ENCODE data around the gene ASB18. TPM values are rescaled to one million over a fixed set of nuclear protein-coding genes. Genes with fewer than 3 reads are reported as not detected.

The ASB18 gene
- total RNA-seq, 1 experiment from 2014 or later = not detected

GRCh38 chr2:236309669-236310029, 45.4 kb upstream of the ASB18 start:
- H3K4me3 Mint-ChIP-seq = no peak overlapping the region
- no peaks in the 10 kb centered on the region for H3K27me3 Mint-ChIP-seq (ENCODE audit: low read depth)
- H3K27ac Mint-ChIP-seq = no peak overlapping the region
- ChIA-PET CTCF (interaction anchor here (0.6 to 1.4 kb wide), 17 partner anchors 8 to 776 kb away, joined by 3 to 10 read pairs (median 4); partner anchors contain the start of genes ACKR3 and COPS8), POLR2A (no interaction called here)
- ATAC-seq = peak; percentile 86
- TF ChIP-seq, protein P1, sequence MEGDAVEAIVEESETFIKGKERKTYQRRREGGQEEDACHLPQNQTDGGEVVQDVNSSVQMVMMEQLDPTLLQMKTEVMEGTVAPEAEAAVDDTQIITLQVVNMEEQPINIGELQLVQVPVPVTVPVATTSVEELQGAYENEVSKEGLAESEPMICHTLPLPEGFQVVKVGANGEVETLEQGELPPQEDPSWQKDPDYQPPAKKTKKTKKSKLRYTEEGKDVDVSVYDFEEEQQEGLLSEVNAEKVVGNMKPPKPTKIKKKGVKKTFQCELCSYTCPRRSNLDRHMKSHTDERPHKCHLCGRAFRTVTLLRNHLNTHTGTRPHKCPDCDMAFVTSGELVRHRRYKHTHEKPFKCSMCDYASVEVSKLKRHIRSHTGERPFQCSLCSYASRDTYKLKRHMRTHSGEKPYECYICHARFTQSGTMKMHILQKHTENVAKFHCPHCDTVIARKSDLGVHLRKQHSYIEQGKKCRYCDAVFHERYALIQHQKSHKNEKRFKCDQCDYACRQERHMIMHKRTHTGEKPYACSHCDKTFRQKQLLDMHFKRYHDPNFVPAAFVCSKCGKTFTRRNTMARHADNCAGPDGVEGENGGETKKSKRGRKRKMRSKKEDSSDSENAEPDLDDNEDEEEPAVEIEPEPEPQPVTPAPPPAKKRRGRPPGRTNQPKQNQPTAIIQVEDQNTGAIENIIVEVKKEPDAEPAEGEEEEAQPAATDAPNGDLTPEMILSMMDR (IDR thresholded peaks at IDR 0.05) = peak; percentile 61
- peak; percentile 90; the same call in 1 of the 2 replicates for TF ChIP-seq ZNF263 (CRISPR knock-in tag; IDR thresholded peaks at IDR 0.05; ENCODE audit: low read depth)
- TF ChIP-seq, protein P2, sequence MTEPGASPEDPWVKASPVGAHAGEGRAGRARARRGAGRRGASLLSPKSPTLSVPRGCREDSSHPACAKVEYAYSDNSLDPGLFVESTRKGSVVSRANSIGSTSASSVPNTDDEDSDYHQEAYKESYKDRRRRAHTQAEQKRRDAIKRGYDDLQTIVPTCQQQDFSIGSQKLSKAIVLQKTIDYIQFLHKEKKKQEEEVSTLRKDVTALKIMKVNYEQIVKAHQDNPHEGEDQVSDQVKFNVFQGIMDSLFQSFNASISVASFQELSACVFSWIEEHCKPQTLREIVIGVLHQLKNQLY (CRISPR knock-in tag; IDR thresholded peaks at IDR 0.05) = no peak
- peaks cover 10% of the 10 kb centered on the region; the same call in 1 of the 2 replicates for H3K9me3 Mint-ChIP-seq
- peak; percentile 71 for DNase-seq (ENCODE audit: low spot score)
- H3K4me1 Mint-ChIP-seq = peaks cover 26% of the 10 kb centered on the region
- H3K36me3 Mint-ChIP-seq = no peaks in the 10 kb centered on the region; the same call in 1 of the 2 replicates

- peaks cover 26% of the 10 kb centered on the region for H3K4me1 Mint-ChIP-seq
- DNase-seq (ENCODE audit: low spot score) (no peak), ATAC-seq (peak; percentile 11; the same call in 1 of the 2 replicates)
- H3K27ac Mint-ChIP-seq = no peak overlapping the region
- TF ChIP-seq GRHL2 (CRISPR knock-in tag; IDR thresholded peaks at IDR 0.05; ENCODE audit: insufficient replicate concordance, severe bottlenecking) = no peak
- TF ChIP-seq, protein P1 (IDR thresholded peaks at IDR 0.05) = no peak
- no peak for TF ChIP-seq PREB (CRISPR knock-in tag; IDR thresholded peaks at IDR 0.05; ENCODE audit: borderline replicate concordance)
- TF ChIP-seq, protein P3, sequence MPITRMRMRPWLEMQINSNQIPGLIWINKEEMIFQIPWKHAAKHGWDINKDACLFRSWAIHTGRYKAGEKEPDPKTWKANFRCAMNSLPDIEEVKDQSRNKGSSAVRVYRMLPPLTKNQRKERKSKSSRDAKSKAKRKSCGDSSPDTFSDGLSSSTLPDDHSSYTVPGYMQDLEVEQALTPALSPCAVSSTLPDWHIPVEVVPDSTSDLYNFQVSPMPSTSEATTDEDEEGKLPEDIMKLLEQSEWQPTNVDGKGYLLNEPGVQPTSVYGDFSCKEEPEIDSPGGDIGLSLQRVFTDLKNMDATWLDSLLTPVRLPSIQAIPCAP (CRISPR knock-in tag; IDR thresholded peaks at IDR 0.05) = no peak
- TF ChIP-seq NR2C2 (CRISPR knock-in tag; IDR thresholded peaks at IDR 0.05) = no peak
- TF ChIP-seq, protein P4, sequence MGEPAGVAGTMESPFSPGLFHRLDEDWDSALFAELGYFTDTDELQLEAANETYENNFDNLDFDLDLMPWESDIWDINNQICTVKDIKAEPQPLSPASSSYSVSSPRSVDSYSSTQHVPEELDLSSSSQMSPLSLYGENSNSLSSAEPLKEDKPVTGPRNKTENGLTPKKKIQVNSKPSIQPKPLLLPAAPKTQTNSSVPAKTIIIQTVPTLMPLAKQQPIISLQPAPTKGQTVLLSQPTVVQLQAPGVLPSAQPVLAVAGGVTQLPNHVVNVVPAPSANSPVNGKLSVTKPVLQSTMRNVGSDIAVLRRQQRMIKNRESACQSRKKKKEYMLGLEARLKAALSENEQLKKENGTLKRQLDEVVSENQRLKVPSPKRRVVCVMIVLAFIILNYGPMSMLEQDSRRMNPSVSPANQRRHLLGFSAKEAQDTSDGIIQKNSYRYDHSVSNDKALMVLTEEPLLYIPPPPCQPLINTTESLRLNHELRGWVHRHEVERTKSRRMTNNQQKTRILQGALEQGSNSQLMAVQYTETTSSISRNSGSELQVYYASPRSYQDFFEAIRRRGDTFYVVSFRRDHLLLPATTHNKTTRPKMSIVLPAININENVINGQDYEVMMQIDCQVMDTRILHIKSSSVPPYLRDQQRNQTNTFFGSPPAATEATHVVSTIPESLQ (CRISPR knock-in tag; IDR thresholded peaks at IDR 0.05) = no peak
- TF ChIP-seq, protein P5, sequence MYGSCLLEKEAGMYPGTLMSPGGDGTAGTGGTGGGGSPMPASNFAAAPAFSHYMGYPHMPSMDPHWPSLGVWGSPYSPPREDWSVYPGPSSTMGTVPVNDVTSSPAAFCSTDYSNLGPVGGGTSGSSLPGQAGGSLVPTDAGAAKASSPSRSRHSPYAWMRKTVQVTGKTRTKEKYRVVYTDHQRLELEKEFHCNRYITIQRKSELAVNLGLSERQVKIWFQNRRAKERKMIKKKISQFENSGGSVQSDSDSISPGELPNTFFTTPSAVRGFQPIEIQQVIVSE (CRISPR knock-in tag; IDR thresholded peaks at IDR 0.05; ENCODE audit: borderline replicate concordance) = no peak
- TF ChIP-seq CREM (CRISPR knock-in tag; IDR thresholded peaks at IDR 0.05) = no peak
- no peak for TF ChIP-seq ZBTB43 (CRISPR knock-in tag; IDR thresholded peaks at IDR 0.05)
- no peak for TF ChIP-seq ETV6 (CRISPR knock-in tag; IDR thresholded peaks at IDR 0.05)
- no peak for TF ChIP-seq TCF7 (CRISPR knock-in tag; IDR thresholded peaks at IDR 0.05; ENCODE audit: low read depth)
- TF ChIP-seq EMX1 (CRISPR knock-in tag; IDR thresholded peaks at IDR 0.05) = no peak
- TF ChIP-seq ZNF219 (CRISPR knock-in tag; IDR thresholded peaks at IDR 0.05; ENCODE audit: borderline replicate concordance) = no peak
- TF ChIP-seq STAT6 (CRISPR knock-in tag; conservative IDR thresholded peaks at IDR 0.05; ENCODE audit: low read depth) = no peak
- TF ChIP-seq TEAD4 (CRISPR knock-in tag; IDR thresholded peaks at IDR 0.05) = no peak
- no peak for TF ChIP-seq FOXP1 (CRISPR knock-in tag; IDR thresholded peaks at IDR 0.05; ENCODE audit: borderline replicate concordance)
- POLR2A ChIA-PET = no interaction called here
- H3K9me3 Mint-ChIP-seq = peaks cover 10% of the 10 kb centered on the region; the same call in 1 of the 2 replicates
- no peaks in the 10 kb centered on the region for H3K27me3 Mint-ChIP-seq (ENCODE audit: low read depth)
- H3K36me3 Mint-ChIP-seq = no peaks in the 10 kb centered on the region; the same call in 1 of the 2 replicates
- CTCF ChIA-PET = interaction anchor here (0.9 to 1.4 kb wide), 11 partner anchors 9 to 777 kb away, joined by 3 to 10 read pairs (median 5); partner anchors contain the start of genes ACKR3 and COPS8
- no peak overlapping the region for H3K4me3 Mint-ChIP-seq
Measured at GRCh38 chr2:236308855-236309668, 44.9 kb upstream of the ASB18 start.

All from WTC11 (cell line).